Measurements from ENCODE around the gene FASLG. TPM values are rescaled to one million over a fixed set of nuclear protein-coding genes. Genes with fewer than 3 reads are reported as not detected.
A peak's percentile ranks its signal among the peaks of the same experiment; 100 is the strongest.

FASLG gene
- total and polyA plus RNA-seq, 11 donors: 0.91 to 1.9 TPM; not detected in 9

DNA sequence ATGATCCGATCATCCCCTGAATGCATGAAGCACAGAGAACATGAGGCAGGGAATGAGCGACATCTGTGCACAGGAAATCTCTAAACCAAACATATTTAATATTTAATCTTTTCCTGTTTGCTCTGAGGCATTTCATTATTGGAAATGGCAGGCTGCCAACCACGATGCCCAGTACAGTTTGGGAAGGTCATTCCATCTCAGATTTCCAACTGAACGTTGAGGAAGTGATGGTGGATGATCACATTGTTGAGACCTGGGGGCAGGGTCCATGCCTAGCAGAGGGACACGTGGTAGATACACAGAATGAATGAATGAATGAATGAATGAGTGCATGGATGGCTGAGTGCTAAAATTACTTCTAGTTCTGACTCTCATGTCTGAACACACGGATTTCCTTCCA is 15.9 kb upstream of the FASLG start:
- no peak overlapping the region for H3K27ac ChIP-seq
- no peaks in the 10 kb centered on the region for H3K27me3 ChIP-seq
- H3K36me3 ChIP-seq: no peaks in the 10 kb centered on the region
- ATAC-seq (no peak), DNase-seq (no peak)
- no peaks in the 10 kb centered on the region for H3K9me3 ChIP-seq
- TF ChIP-seq, protein P1, sequence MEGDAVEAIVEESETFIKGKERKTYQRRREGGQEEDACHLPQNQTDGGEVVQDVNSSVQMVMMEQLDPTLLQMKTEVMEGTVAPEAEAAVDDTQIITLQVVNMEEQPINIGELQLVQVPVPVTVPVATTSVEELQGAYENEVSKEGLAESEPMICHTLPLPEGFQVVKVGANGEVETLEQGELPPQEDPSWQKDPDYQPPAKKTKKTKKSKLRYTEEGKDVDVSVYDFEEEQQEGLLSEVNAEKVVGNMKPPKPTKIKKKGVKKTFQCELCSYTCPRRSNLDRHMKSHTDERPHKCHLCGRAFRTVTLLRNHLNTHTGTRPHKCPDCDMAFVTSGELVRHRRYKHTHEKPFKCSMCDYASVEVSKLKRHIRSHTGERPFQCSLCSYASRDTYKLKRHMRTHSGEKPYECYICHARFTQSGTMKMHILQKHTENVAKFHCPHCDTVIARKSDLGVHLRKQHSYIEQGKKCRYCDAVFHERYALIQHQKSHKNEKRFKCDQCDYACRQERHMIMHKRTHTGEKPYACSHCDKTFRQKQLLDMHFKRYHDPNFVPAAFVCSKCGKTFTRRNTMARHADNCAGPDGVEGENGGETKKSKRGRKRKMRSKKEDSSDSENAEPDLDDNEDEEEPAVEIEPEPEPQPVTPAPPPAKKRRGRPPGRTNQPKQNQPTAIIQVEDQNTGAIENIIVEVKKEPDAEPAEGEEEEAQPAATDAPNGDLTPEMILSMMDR (IDR thresholded peaks at IDR 0.05): no peak
- TF ChIP-seq POLR2A (IDR thresholded peaks at IDR 0.05): no peak
- H3K4me1 ChIP-seq: peaks cover 0 to 18% (median 0%) of the 10 kb centered on the region in 12 donors
- intact Hi-C loops (cut with DNase I): no loop called here
- H3K4me3 ChIP-seq: no peak overlapping the region
- WGBS, 4 donors: 54 to 61% (median 58%) methylated on average over 6 of the region's 6 CpGs

DNA sequence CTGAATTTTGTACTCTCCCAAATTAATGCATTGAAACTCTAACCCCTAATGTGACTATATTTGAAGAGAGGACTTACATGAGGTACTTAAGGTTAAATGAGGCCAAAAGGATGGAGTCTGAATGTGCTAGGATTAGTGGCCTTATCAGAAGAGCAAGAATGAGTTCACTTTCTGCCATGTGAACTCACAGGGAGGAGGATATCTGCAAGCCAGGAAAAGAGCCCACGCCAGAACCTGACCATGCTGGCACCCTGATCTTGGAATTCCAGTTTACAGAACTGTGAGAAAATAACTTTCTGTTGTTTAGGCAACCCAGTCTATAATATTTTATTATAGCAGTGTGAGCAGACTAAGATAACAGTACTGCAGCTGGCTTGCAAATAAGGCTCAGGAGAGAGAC is 12.2 kb upstream of the FASLG start:
- WGBS, 4 donors: 33 to 52% (median 36%) methylated on average over 1 of the region's 1 CpG
- ATAC-seq (peak; percentile 68 to 79 (median 75)), DNase-seq (no peak)
- Histone ChIP-seq H3K4me3 (no peak overlapping the region), H3K36me3 (no peaks in the 10 kb centered on the region), H3K4me1 (peaks cover 0 to 17% (median 0%) of the 10 kb centered on the region in 12 donors), H3K9me3 (no peaks in the 10 kb centered on the region), H3K27me3 (no peaks in the 10 kb centered on the region), H3K27ac (peak overlapping the region in 3 of 12 donors; percentile 7 to 46 (median 37))
- TF ChIP-seq, protein P1 (IDR thresholded peaks at IDR 0.05): no peak
- no peak for TF ChIP-seq POLR2A (IDR thresholded peaks at IDR 0.05)
- intact Hi-C loops (cut with DNase I): no loop called here

DNA sequence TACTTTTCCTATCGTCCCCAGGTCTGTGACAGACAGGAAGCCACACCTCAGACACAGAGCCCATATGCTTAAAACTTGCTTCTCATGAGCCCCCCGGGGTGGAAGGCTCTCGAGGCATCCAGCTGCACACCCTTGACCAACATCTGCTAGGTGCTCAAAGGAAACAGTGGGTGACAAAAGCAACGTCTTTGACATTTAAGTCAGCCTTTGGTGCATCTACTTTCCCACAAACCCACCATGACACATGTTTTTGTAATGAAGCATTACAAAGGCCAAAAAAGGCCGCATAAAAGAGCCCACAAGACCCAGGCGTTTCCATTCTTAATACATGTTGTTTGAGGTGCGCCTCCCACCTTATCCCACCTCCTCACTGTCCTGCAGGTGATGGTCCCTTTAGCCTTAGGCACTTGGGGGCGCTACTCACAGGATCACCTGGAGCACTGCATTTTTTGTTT is 11.8 kb upstream of the FASLG start:
- intact Hi-C loops (cut with DNase I): no loop called here
- 61 to 68% (median 64%) methylated on average over 8 of the region's 8 CpGs for WGBS, 4 donors
- Histone ChIP-seq H3K9me3 (no peaks in the 10 kb centered on the region), H3K4me3 (no peak overlapping the region), H3K36me3 (no peaks in the 10 kb centered on the region), H3K27me3 (no peaks in the 10 kb centered on the region), H3K4me1 (peaks cover 0 to 17% (median 0%) of the 10 kb centered on the region in 12 donors), H3K27ac (peak overlapping the region in 3 of 12 donors; percentile 7 to 46 (median 37))
- ATAC-seq (no peak), DNase-seq (no peak)
- TF ChIP-seq, protein P1 (IDR thresholded peaks at IDR 0.05): no peak
- no peak for TF ChIP-seq POLR2A (IDR thresholded peaks at IDR 0.05)

DNA sequence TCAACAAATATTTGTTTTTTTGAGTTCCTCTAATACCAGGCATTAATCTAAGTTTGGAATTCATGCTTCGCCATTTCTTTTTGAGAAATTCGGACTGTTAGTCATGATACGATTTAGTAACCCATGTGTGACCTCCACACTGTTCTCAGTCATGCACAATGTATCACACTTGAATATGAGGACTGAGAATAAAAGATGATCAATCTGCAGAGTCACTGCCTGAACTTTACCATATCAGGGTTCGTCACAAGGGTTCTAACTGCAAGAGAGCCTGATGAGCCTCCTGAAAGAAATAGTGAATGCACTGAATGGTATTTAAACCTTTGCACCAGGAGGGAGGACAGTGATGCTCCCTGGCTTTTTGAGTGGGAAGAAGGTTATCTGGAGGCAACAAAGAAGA is 10.9 kb upstream of the FASLG start:
- DNase-seq (no peak), ATAC-seq (no peak)
- Histone ChIP-seq H3K4me3 (no peak overlapping the region), H3K36me3 (no peaks in the 10 kb centered on the region), H3K27me3 (no peaks in the 10 kb centered on the region), H3K27ac (no peak overlapping the region), H3K4me1 (peaks cover 0 to 17% (median 0%) of the 10 kb centered on the region in 12 donors), H3K9me3 (no peaks in the 10 kb centered on the region)
- WGBS, 4 donors: 89 to 95% (median 93%) methylated on average over 4 of the region's 4 CpGs
- intact Hi-C loops (cut with DNase I): no loop called here
- TF ChIP-seq POLR2A (IDR thresholded peaks at IDR 0.05): no peak
- TF ChIP-seq, protein P1 (IDR thresholded peaks at IDR 0.05): no peak
